GM13976 (cell line): ENCODE results near the gene MEIS1.

Experiments
- DNase-seq: peaks from one replicate; pipeline ENCODE4 v3.0.0; 2012; ENCODE audit warnings: low spot score
- CTCF ChIP-seq: IDR thresholded peaks from 2 replicates; pipeline ENCODE4 v1.5.1; 2012; ENCODE audit warnings: borderline replicate concordance, mild to moderate bottlenecking; ENCODE audit not compliant: insufficient read depth; ENCODE audit errors: extremely low read depth, missing control alignments, control extremely low read depth
- in situ Hi-C: fragments of 300-500 bp; cut with MboI; formaldehyde crosslinking; loops from one replicate; pipeline ENCODE4 v1.12.0; 2022; ENCODE audit warnings: low sequenced_read_pairs, mixed read lengths, inconsistent platforms; ENCODE audit not compliant: unreplicated experiment

Gene MEIS1

GRCh38 chr2:66531155-66531554 is 96.2 kb downstream of the MEIS1 start:
- no peak for TF ChIP-seq CTCF
- no peak for DNase-seq
- in situ Hi-C loops: no loop called here

GRCh38 chr2:66531567-66531966 is 96.6 kb downstream of the MEIS1 start:
- DNase-seq: no peak
- TF ChIP-seq CTCF: no peak
- in situ Hi-C loops: no loop called here

- no peak for DNase-seq
- no peak for TF ChIP-seq CTCF
- in situ Hi-C loops: no loop called here
Measured at GRCh38 chr2:66532972-66533868, 98.3 kb downstream of the MEIS1 start.

GRCh38 chr2:66534461-66534860 is 99.5 kb downstream of the MEIS1 start:
- DNase-seq: no peak
- TF ChIP-seq CTCF: no peak
- in situ Hi-C loops: no loop called here

- in situ Hi-C loops: no loop called here
- TF ChIP-seq CTCF: no peak
Measured at GRCh38 chr2:66535574-66536289, 100.8 kb downstream of the MEIS1 start.

GRCh38 chr2:66536290-66536673 is 101.4 kb downstream of the MEIS1 start:
- no peak for TF ChIP-seq CTCF
- DNase-seq: no peak
- in situ Hi-C loops: no loop called here

More at GRCh38 chr2:66535574-66536289, 100.8 kb downstream of the MEIS1 start:
- DNase-seq: no peak
